ENCODE measurements around the gene MIAT. TPM values are rescaled to one million over a fixed set of nuclear protein-coding genes. Genes with fewer than 3 reads are reported as not detected.

Gene MIAT
- total and polyA plus RNA-seq, 12 donors = 0.18 to 23.9 (median 3.1) TPM

GRCh38 chr22:26658671-26659478 lies 1.5 kb downstream of the MIAT start:
- Histone ChIP-seq H3K36me3 (replicated peaks in 1 of 2) (no peaks in the 10 kb centered on the region), H3K4me1 (replicated peaks in 1 of 2) (peaks cover 0 to 23% of the 10 kb centered on the region in 2 donors), H3K27me3 (peaks cover 20% of the 10 kb centered on the region), H3K27ac (peak overlapping the region in 1 of 5 donors; percentile 49), H3K9me3 (replicated peaks in 1 of 3) (no peaks in the 10 kb centered on the region), H3K4me3 (peak overlapping the region in 1 of 4 donors; percentile 42)
- TF ChIP-seq CTCF (IDR thresholded peaks at IDR 0.05) (no peak), POLR2A (IDR thresholded peaks at IDR 0.05) (no peak)
- DNase-seq = peak; percentile 53 to 89 (median 79)
- WGBS, 4 donors = 3 to 6% (median 4%) methylated on average over 19 to 27 of the region's 27 CpGs
- intact Hi-C loops (cut with DNase I) = no loop called here

- DNase-seq = no peak
- peaks cover 20% of the 10 kb centered on the region for H3K27me3 ChIP-seq
- TF ChIP-seq CTCF (IDR thresholded peaks at IDR 0.05) (no peak), POLR2A (IDR thresholded peaks at IDR 0.05) (no peak)
- H3K4me1 ChIP-seq (replicated peaks in 1 of 2) = peaks cover 0 to 23% of the 10 kb centered on the region in 2 donors
- intact Hi-C loops (cut with DNase I) = no loop called here
- H3K36me3 ChIP-seq (replicated peaks in 1 of 2) = no peaks in the 10 kb centered on the region
- H3K4me3 ChIP-seq = no peak overlapping the region
- WGBS, 4 donors = 69 to 82% (median 79%) methylated on average over 5 to 6 of the region's 6 CpGs
- no peak overlapping the region for H3K27ac ChIP-seq
- no peaks in the 10 kb centered on the region for H3K9me3 ChIP-seq (replicated peaks in 1 of 3)
Observed at GRCh38 chr22:26660356-26660755, 3.0 kb downstream of the MIAT start.

GRCh38 chr22:26660961-26661578 lies 3.7 kb downstream of the MIAT start:
- intact Hi-C loops (cut with DNase I) = no loop called here
- H3K27ac ChIP-seq = no peak overlapping the region

More at GRCh38 chr22:26660961-26661578, 3.7 kb downstream of the MIAT start:
- Histone ChIP-seq H3K4me3 (no peak overlapping the region), H3K9me3 (replicated peaks in 1 of 3) (no peaks in the 10 kb centered on the region), H3K27me3 (peaks cover 20% of the 10 kb centered on the region), H3K4me1 (replicated peaks in 1 of 2) (peaks cover 0 to 23% of the 10 kb centered on the region in 2 donors), H3K36me3 (replicated peaks in 1 of 2) (no peaks in the 10 kb centered on the region)
- no peak for DNase-seq
- TF ChIP-seq CTCF (IDR thresholded peaks at IDR 0.05) = no peak
- TF ChIP-seq POLR2A (IDR thresholded peaks at IDR 0.05) = no peak
- 70 to 83% (median 76%) methylated on average over 7 of the region's 7 CpGs for WGBS, 4 donors

Measured in adrenal gland (tissue), 12 donors.